ELF-1 (cell line): ENCODE measurements around the gene DYRK1B.
A peak's percentile ranks its signal among the peaks of the same experiment; 100 is the strongest.
"Not testable (repeated sequence)": the region's sequence is repeated elsewhere in the genome, so short reads cannot be mapped to it uniquely, and the experiment has no call there.

Experiments
- DNase-seq: peaks from one replicate; pipeline ENCODE4 v3.0.0-alpha.2; 2016; ENCODE audit warnings: low read depth, low spot score

DYRK1B gene

DNA sequence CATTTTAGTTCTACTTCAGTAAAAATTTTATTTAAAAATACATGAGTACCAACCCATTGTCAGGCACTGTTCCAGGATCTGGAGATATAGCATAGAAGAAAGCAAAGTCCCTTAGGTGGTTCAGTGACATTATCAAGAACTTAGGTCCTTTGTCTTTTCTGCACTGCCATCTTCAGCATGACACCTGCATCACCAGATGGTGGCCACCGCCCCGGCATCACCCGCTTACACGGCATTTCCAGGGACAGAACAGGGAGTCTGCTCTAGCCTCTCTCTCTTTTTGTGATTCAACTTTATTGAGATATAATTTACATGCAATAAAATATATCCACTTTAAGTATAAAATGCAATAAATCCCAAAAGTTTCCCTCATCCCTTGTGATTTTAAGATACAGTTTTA lies 23.5 kb downstream of the DYRK1B start:
- DNase-seq, result no peak

DNA sequence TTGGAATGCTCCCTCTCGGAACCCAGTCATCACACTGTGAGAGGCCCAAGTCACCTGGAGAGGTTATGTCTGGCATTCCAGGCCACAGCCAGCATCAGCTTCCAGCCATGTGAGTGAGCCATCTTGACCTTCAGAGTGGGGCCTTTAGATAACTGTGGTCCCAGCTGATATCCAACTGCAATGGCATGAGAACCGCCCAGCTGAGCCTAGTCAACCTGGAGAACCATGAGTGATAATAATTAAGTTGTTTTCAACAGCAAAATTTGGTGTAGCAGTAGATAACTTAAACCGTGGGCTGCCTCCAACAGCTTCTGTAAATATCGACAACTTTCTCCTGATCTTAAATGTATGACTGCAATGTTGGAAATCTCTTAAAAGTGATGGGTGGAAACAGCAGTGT lies 24.6 kb downstream of the DYRK1B start:
- no peak for DNase-seq

DNA sequence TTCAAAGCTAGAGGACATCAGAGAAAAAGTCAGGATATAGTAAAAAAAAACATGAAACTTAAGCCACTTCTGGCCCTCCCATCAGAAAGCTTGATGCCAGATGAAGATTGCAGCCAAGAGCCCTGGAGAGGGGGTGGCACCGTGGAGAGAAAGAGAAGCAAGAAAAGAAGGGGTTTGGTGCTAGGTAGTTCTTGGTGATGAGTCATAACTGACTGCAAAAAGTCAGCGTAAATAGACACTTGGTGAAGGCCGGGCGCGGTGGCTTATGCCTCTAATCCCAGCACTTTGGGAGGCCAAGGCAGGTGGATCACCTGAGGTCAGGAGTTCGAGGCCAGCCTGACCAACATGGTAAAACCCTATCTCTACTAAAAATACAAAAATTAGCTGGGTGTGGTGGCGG lies 25.3 kb downstream of the DYRK1B start:
- not testable (repeated sequence) for DNase-seq

DNA sequence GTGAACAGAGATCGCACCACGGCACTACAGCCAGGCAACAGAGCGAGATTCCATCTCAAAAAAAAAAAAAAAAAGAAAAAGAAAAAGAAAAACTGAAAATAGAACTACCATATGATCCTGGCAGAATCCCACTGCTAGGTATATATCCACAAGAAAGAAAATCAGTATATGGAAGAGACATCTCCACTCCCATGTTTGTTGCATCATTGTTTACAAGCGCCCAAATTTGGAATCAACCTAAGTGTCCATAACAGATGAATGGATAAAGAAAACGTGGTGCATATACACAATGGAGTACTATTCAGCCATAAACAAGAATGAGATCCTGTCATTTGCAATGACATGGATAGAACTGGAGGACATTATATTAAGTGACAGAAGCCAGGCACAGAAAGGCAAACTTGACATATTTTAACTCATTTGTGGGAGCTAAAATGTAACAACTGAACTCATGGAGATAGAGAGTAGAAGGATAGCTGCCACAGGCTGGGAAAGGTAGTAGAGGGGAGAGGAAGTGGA lies 26.1 kb downstream of the DYRK1B start:
- no peak for DNase-seq

DNA sequence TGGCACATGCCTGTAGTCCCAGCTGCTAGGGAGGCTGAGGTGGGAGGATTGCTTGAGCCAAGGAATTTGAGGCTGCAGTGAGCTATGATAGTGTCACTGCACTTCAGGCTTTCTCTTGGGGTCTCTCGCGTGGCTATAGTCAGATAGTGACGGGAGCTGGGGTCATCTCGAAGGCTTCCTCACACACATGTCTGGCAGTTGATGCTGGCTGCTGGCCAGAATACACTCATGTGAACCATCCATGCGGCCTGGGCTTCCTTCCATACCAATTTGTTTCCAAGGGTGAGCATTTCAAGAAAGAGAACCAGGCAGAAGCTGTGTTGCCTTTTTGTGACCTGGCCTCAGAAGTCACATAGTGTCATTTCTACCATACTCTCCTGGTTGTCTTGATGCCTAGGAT lies 28.9 kb downstream of the DYRK1B start:
- DNase-seq, result no peak

DNA sequence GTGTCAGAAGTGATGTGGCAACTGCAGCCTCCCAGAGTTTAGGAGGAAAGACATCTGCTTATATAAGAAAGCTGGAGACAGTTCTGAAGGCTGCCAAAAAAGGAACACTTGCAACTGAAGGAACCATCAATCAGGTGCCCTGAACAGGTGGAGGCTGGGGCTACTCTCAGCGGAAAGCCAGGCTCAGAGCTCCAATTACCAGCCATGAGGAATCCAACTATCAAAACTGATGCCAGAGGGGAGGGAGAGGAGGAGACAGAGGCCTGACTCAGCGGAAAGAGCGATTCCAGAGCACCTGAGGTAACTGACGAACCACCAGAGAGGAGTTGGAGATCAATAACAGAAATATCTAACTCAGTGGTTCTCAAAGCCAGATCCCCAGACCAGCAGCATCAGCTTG lies 31.0 kb downstream of the DYRK1B start:
- peak; percentile 30 for DNase-seq

DNA sequence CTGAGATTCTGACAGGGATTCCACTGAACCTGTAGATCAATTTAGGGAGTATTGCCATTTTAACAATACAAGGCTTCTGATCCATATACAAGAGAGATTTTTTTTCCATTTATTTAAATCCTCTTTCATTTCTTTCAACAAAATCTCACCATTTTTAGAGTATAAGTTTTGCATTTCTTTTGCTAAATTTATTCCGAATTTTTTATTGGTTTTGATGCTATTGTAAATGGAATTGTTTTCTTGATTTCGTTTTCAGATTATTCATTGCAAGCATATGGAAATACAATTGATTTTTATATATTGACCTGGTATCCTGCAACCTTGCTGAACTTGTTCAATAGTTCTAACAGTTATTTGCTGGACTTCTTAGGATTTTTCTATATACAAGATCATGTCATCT lies 36.9 kb downstream of the DYRK1B start:
- DNase-seq, result no peak

DNA sequence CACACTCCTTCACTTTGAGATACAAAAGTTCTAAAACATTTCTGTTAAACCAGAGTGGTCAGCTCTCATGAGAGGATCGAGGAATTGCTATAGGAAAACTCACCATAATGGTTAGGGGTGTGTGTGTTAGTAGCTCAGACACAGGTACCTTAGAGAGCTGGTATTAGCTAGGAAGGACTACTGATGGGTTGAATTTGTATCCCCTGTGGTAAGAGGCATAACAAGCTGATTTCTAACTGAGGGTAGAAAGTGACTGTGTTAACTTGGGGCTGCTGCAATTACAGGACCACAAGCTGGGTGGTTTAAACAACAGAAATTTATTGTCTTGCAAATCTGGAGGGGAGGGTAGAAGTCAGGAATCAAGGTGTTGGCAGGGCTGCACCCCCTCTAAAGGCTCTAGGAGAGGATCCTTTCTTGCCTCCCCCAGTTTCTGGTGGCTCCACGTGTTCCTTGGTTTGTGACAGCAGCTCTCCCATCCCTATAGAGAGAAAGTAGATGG lies 37.9 kb downstream of the DYRK1B start:
- DNase-seq, result no peak

DNA sequence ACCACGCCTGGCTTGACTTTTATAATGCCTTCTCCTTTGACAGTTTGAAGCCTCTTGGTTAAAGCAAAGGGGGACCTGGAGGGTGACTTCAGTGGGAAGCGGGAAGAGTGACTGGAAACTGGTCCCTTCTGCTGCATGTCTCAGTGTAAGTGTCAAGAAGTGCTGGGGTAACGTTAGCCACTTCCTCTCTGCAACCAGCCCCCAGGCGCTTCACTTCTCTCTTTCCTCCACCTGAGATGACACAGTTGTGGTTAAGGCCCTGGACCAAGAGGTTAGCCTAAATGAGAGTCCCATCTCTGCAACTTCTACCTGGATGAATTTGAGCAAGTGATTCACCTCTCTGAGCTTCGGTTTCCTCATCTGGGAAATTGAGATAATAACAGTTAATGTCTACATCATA lies 39.0 kb downstream of the DYRK1B start:
- DNase-seq, result no peak

DNA sequence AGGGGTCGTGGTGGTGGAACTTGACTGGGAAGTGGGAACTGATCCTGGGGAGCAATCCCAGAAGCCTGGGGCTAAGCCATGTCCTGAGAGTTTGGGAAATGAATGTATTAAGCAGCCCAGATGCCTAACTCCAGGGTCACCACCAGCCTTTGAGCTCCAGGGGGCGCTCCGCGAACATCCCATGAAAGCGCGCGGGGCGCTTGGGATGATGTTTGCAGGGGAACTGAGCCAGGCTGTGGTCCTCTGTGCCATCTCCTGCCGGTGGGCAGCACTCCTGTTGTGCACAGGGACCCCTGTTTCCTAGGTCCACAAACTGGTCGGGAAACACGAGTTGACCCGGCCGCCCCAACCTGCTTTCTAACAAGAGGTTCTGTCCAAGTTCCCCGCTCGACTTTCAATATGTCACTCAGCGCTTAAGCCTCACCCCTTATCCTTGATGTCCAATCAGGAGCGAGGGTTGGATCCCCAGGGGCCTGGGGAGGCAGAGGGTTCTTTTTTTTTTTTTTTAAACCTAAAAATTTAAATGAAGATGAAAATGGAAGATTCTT lies 40.9 kb downstream of the DYRK1B start:
- peak; percentile 87 for DNase-seq

DNA sequence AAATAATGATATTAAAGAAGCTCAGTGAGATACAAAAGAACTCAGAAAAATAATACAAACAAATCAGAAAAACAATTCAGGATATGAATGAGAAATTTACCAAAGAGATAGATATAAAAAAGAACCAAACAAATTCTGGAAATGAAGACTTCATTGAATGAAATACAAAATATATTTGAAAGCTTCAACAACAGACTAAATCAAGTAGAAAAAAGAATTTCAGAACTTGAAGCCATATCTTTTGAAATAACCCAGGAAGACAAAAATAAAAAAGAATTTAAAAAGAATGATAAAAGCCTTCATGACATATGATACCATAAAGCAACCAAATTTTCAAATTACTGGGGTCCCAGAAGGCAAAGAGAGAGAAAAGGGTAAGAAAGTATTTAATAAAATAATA lies 45.7 kb downstream of the DYRK1B start:
- no peak for DNase-seq

DNA sequence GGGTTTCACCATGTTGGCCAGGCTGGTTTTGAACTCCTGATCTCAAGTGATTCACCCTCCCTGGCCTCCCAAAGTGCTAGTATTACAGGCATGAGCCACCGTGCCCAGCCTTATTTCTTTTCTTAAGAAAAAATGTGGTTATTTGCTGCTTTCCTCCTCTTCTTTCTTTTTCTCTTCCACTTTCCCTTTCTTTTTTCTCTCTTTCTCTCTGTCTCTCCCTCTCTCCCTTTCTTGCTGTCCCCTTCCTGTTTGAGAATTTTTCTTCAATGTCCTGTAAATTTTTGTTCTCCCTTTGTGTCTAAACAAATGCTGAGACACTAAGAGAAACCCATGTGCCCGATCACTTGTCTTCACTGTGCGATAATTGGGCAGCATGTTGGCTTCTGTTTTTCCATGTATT lies 53.1 kb downstream of the DYRK1B start:
- no peak for DNase-seq

DNA sequence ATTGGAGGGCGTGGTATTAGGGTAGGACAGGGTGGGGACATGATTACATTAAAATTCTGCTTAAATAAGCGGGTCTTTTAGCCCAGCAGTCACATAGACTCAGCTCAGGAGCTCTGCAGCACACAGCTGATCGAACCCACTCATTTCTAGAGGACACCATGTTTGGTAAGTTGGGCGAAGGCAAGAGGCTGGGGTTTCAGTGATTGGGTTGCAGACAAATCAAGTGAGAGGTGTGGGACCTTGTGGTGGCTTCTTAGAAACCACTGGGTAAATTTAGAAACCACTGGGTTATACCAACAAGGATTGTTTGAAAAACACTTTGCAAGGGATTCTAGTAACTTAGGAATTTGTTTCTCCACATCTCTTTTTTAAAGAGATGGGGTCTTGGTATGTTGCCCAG lies 55.2 kb downstream of the DYRK1B start, which contains the start of gene LEUTX:
Gene LEUTX (plus strand): TSS at position 92 of the 400 bp plus-strand sequence. CDS start 67 bp downstream, at position 159.
- DNase-seq, result no peak
